DND-41 (cell line): Measurements from ENCODE around the gene MCF2L.

ENCODE experiments used
- ATAC-seq: fragments of 200-7000 bp; cut with Tn5 transposase; 3 replicates; pipeline ENCODE4 v1.9.1; 2021; ENCODE audit warnings: low read depth; ENCODE audit not compliant: insufficient read depth
- DNase-seq: peaks from one replicate; pipeline ENCODE4 v3.0.0-alpha.2; 2020
- H2AFZ ChIP-seq: 2 replicates; pipeline ENCODE4 v1.6.0; 2012; ENCODE audit warnings: low read depth, low read length
- H3K27ac ChIP-seq: 2 replicates; pipeline ENCODE4 v1.5.1; 2012; ENCODE audit warnings: low read length, inconsistent platforms
- H3K27me3 ChIP-seq: fragments of 200-600 bp; sonication (generic); 2 replicates; pipeline ENCODE4 v1.6.0; 2012; ENCODE audit warnings: low read length, mild to moderate bottlenecking, inconsistent platforms; ENCODE audit not compliant: insufficient read depth, poor library complexity
- H3K36me3 ChIP-seq: 2 replicates; pipeline ENCODE4 v1.5.1; 2012; ENCODE audit warnings: low read length, inconsistent platforms; ENCODE audit not compliant: insufficient read depth
- H3K4me1 ChIP-seq: 2 replicates; pipeline ENCODE4 v1.5.1; 2012; ENCODE audit warnings: mild to moderate bottlenecking, low read length; ENCODE audit not compliant: insufficient read depth
- H3K4me2 ChIP-seq: 2 replicates; pipeline ENCODE4 v1.6.0; 2012; ENCODE audit warnings: mild to moderate bottlenecking, moderate library complexity, low read length, inconsistent platforms; ENCODE audit not compliant: insufficient read depth
- H3K4me3 ChIP-seq, 2 experiments: fragments of 200-600 bp in 1 of 2; shearing (Covaris generic) in 1 of 2; 2 replicates each; pipeline ENCODE4 v1.5.1; 2012 to 2016; ENCODE audit warnings: inconsistent platforms in 2 of 2, low read length in 2 of 2, mild to moderate bottlenecking in 2 of 2, low read depth in 1 of 2, moderate library complexity in 1 of 2
- H3K79me2 ChIP-seq: 2 replicates; pipeline ENCODE4 v1.6.0; 2012; ENCODE audit warnings: low read length, inconsistent platforms; ENCODE audit not compliant: insufficient read depth
- H3K9ac ChIP-seq: 2 replicates; pipeline ENCODE4 v1.6.0; 2012; ENCODE audit warnings: low read depth, mild to moderate bottlenecking, inconsistent platforms, low read length, moderate library complexity
- H3K9me3 ChIP-seq: 2 replicates; pipeline ENCODE4 v1.5.1; 2012; ENCODE audit warnings: low read length, moderate library complexity, mild to moderate bottlenecking, inconsistent platforms; ENCODE audit not compliant: insufficient read depth, severe bottlenecking
- H4K20me1 ChIP-seq: 2 replicates; pipeline ENCODE4 v1.6.0; 2012; ENCODE audit warnings: low read length; ENCODE audit not compliant: insufficient read depth
- CTCF ChIP-seq: IDR thresholded peaks from 2 replicates; pipeline ENCODE4 v1.5.1; 2012; ENCODE audit warnings: borderline replicate concordance, low read length, moderate library complexity, mild to moderate bottlenecking; ENCODE audit not compliant: poor library complexity, severe bottlenecking; ENCODE audit errors: extremely low read depth
- EZH2 ChIP-seq: IDR thresholded peaks from 3 replicates; pipeline ENCODE4 v1.6.1; 2012; ENCODE audit warnings: borderline replicate concordance, low read depth, mild to moderate bottlenecking, moderate library complexity, low read length, inconsistent platforms; ENCODE audit not compliant: severe bottlenecking

Gene MCF2L

GRCh38 chr13:113096052-113096744, 127.2 kb downstream of the MCF2L start:
- no peak overlapping the region for H3K27ac ChIP-seq
- H2AFZ ChIP-seq: no peak overlapping the region
- peaks cover 5% of the 10 kb centered on the region for H4K20me1 ChIP-seq
- no peak for TF ChIP-seq CTCF
- TF ChIP-seq EZH2: no peak
- H3K4me3 ChIP-seq: no peak overlapping the region
- H3K9me3 ChIP-seq: no peaks in the 10 kb centered on the region
- no peak for ATAC-seq
- H3K36me3 ChIP-seq: no peaks in the 10 kb centered on the region
- H3K27me3 ChIP-seq: no peaks in the 10 kb centered on the region
- no peaks in the 10 kb centered on the region for H3K79me2 ChIP-seq
- DNase-seq: no peak
- H3K4me2 ChIP-seq: no peak overlapping the region
- H3K4me1 ChIP-seq: no peaks in the 10 kb centered on the region
- no peak overlapping the region for H3K9ac ChIP-seq

DNA sequence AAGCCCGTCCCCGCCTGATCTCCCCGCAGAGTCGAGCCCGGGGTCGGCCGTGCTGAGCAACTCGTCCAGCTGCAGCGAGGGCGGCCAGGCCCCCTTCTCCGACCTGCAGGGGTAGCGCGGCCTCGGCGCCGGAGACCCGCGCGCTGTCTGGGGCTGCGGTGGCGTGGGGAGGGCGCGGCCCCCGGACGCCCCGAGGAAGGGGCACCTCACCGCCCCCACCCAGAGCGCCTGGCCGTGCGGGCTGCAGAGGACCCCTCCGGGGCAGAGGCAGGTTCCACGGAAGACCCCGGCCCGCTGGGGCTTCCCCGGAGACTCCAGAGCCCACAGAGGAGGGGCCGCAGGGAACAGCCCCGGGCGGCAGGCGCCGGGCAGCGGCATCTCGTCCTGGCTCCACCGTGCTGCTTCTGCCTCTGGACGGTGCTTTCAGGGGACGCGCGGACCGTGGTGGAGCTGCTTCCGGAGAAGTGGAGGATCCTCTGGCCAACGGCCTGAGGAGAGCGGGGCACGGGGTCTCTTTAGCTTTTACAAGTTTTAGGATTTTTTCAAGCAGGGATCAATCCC, 127.8 kb downstream of the MCF2L start:
- DNase-seq (no peak), ATAC-seq (no peak)
- H3K4me3 ChIP-seq: no peak overlapping the region
- H3K79me2 ChIP-seq: no peaks in the 10 kb centered on the region
- TF ChIP-seq EZH2: no peak
- TF ChIP-seq CTCF: no peak
- H2AFZ ChIP-seq: no peak overlapping the region
- H3K36me3 ChIP-seq: no peaks in the 10 kb centered on the region
- peaks cover 5% of the 10 kb centered on the region for H4K20me1 ChIP-seq
- no peaks in the 10 kb centered on the region for H3K9me3 ChIP-seq
- no peaks in the 10 kb centered on the region for H3K4me1 ChIP-seq
- H3K27me3 ChIP-seq: no peaks in the 10 kb centered on the region
- H3K4me2 ChIP-seq: no peak overlapping the region
- H3K27ac ChIP-seq: no peak overlapping the region
- no peak overlapping the region for H3K9ac ChIP-seq

DNA sequence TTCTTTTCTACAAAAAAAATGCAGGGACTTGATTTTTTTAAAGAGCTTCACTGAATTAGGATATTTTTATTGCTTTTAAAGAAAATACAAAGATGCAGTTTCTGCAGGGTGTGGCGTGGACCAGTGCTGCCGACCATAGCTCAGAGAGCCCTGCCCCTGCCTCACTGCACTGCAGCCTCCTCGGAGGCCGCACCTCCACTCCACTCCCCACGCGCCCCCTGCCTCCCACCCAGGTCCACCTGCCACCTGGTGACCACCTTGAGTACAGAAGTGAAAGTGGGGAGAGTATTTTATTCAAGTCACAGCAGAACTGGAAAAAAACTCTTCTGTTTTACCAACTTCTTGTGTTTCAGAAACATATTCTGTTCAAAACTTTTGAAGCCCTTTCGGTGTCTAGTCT, 128.6 kb downstream of the MCF2L start:
- Histone ChIP-seq H3K79me2 (no peaks in the 10 kb centered on the region), H3K27me3 (no peaks in the 10 kb centered on the region), H3K4me1 (no peaks in the 10 kb centered on the region), H2AFZ (no peak overlapping the region), H3K9ac (no peak overlapping the region), H4K20me1 (peaks cover 5% of the 10 kb centered on the region; the same call in 1 of the 2 replicates), H3K9me3 (no peaks in the 10 kb centered on the region), H3K4me3 (no peak overlapping the region), H3K27ac (no peak overlapping the region), H3K36me3 (no peaks in the 10 kb centered on the region), H3K4me2 (no peak overlapping the region)
- TF ChIP-seq EZH2 (no peak), CTCF (no peak)
- DNase-seq (no peak), ATAC-seq (no peak)
